Activated CD8-positive, alpha-beta T cell treated with anti-CD3 and anti-CD28 coated beads for 36 hours (primary cell): Measurements from ENCODE around the gene MRTFA. TPM values are rescaled to one million over a fixed set of nuclear protein-coding genes. Genes with fewer than 3 reads are reported as not detected.
A peak's percentile ranks its signal among the peaks of the same experiment; 100 is the strongest.

Experiments used
- ATAC-seq: fragments of 200-7000 bp; cut with Tn5 transposase; one replicate; pipeline ENCODE4 v1.10.0; 2021; ENCODE audit warnings: mild to moderate bottlenecking, moderate library complexity
- CTCF ChIA-PET: fragments of 350-600 bp; sonication (Branson Sonifier 250); formaldehyde crosslinking; loops from one replicate; lab custom pipeline; 2021; ENCODE audit warnings: antibody characterized with exemption; lab: Charles Lee
- POLR2A ChIA-PET: fragments of 350-600 bp; sonication (Branson Sonifier 250); formaldehyde crosslinking; loops from one replicate; lab custom pipeline; 2021; ENCODE audit warnings: antibody characterized with exemption; lab: Charles Lee
- DNase-seq: peaks from one replicate; pipeline ENCODE4 v3.0.0-alpha.2; 2020
- H3K27ac Mint-ChIP-seq: one replicate; pipeline ENCODE4 v1.8.0; 2021; ENCODE audit warnings: mild to moderate bottlenecking, mixed read lengths
- H3K27me3 Mint-ChIP-seq: one replicate; pipeline ENCODE4 v1.8.0; 2021; ENCODE audit warnings: mixed read lengths
- H3K36me3 Mint-ChIP-seq: one replicate; pipeline ENCODE4 v1.8.0; 2021; ENCODE audit warnings: low read depth, mixed read lengths
- H3K4me1 Mint-ChIP-seq: one replicate; pipeline ENCODE4 v1.8.0; 2021; ENCODE audit warnings: low read depth, mixed read lengths
- H3K4me3 Mint-ChIP-seq: one replicate; pipeline ENCODE4 v1.8.0; 2021; ENCODE audit warnings: mild to moderate bottlenecking, moderate library complexity, mixed read lengths
- H3K9me3 Mint-ChIP-seq: one replicate; pipeline ENCODE4 v1.8.0; 2021; ENCODE audit warnings: mixed read lengths
- CTCF ChIP-seq: fragments of 200-600 bp; IDR thresholded peaks from one replicate; pipeline ENCODE4 v1.8.0; 2022; ENCODE audit warnings: antibody characterized with exemption, mild to moderate bottlenecking
- intact Hi-C: fragments of 100-400 bp; cut with micrococcal nuclease; formaldehyde crosslinking; loops from one replicate; pipeline ENCODE4 v1.10.0; 2022
- total RNA-seq, 2 experiments: library from RNA; stranded (reverse); gene quantifications; one replicate each; pipeline ENCODE4 v1.2.3, GENCODE V29; 2021

MRTFA gene
- total RNA-seq, 2 experiments from 2014 or later: 37.4 to 40.0 TPM

- CTCF ChIA-PET: no interaction called here
- no peak overlapping the region for H3K4me3 Mint-ChIP-seq
Measured at GRCh38 chr22:40407831-40408717, 228.4 kb downstream of the MRTFA start.

GRCh38 chr22:40407021-40407761 is 229.3 kb downstream of the MRTFA start:
- ATAC-seq: no peak
- Mint-ChIP-seq H3K36me3 (peaks cover 16% of the 10 kb centered on the region), H3K27ac (peak overlapping the region; percentile 42)

More at GRCh38 chr22:40407831-40408717, 228.4 kb downstream of the MRTFA start:
- Mint-ChIP-seq H3K4me1 (peaks cover 12% of the 10 kb centered on the region), H3K9me3 (no peaks in the 10 kb centered on the region), H3K27me3 (no peaks in the 10 kb centered on the region), H3K36me3 (peaks cover 15% of the 10 kb centered on the region), H3K27ac (no peak overlapping the region)
- no peak for TF ChIP-seq CTCF
- DNase-seq (no peak), ATAC-seq (no peak)
- POLR2A ChIA-PET: interaction anchor here (0.5 to 3.5 kb wide), 9 partner anchors 9 to 1759 kb away, joined by 3 to 21 read pairs (median 3); no protein-coding TSS in a partner anchor
- intact Hi-C loops: no loop called here

GRCh38 chr22:40406063-40406890 is 230.2 kb downstream of the MRTFA start:
- CTCF ChIA-PET: interaction anchor here (2.0 kb wide), 1 partner anchor 31 kb away, joined by 8 read pairs; no protein-coding TSS in a partner anchor
- ATAC-seq: no peak
- H3K27ac Mint-ChIP-seq: no peak overlapping the region
- DNase-seq: no peak
- H3K4me3 Mint-ChIP-seq: no peak overlapping the region
- POLR2A ChIA-PET: interaction anchor here (0.8 to 3.5 kb wide), 3 partner anchors 11 to 59 kb away, joined by 4 to 21 read pairs (median 4); no protein-coding TSS in a partner anchor
- peaks cover 27% of the 10 kb centered on the region for H3K4me1 Mint-ChIP-seq
- TF ChIP-seq CTCF: no peak
- intact Hi-C loops: no loop called here
- H3K36me3 Mint-ChIP-seq: peaks cover 23% of the 10 kb centered on the region
- H3K27me3 Mint-ChIP-seq: no peaks in the 10 kb centered on the region
- H3K9me3 Mint-ChIP-seq: no peaks in the 10 kb centered on the region

More at GRCh38 chr22:40407021-40407761, 229.3 kb downstream of the MRTFA start:
- intact Hi-C loops: no loop called here
- Mint-ChIP-seq H3K27me3 (no peaks in the 10 kb centered on the region), H3K4me1 (peaks cover 18% of the 10 kb centered on the region), H3K4me3 (no peak overlapping the region), H3K9me3 (no peaks in the 10 kb centered on the region)
- no peak for DNase-seq
- ChIA-PET CTCF (interaction anchor here (2.0 kb wide), 1 partner anchor 30 kb away, joined by 8 read pairs; no protein-coding TSS in a partner anchor), POLR2A (interaction anchor here (0.5 to 3.5 kb wide), 6 partner anchors 10 to 344 kb away, joined by 3 to 21 read pairs (median 4); no protein-coding TSS in a partner anchor)
- TF ChIP-seq CTCF: no peak

GRCh38 chr22:40405178-40406062 is 231.1 kb downstream of the MRTFA start:
- Mint-ChIP-seq H3K4me1 (peaks cover 35% of the 10 kb centered on the region), H3K27me3 (no peaks in the 10 kb centered on the region), H3K27ac (no peak overlapping the region), H3K9me3 (no peaks in the 10 kb centered on the region), H3K4me3 (no peak overlapping the region), H3K36me3 (peaks cover 28% of the 10 kb centered on the region)
- DNase-seq (no peak), ATAC-seq (no peak)
- ChIA-PET CTCF (interaction anchor here (2.0 kb wide), 1 partner anchor 32 kb away, joined by 8 read pairs; no protein-coding TSS in a partner anchor), POLR2A (interaction anchor here (0.8 to 3.5 kb wide), 4 partner anchors 11 to 59 kb away, joined by 4 to 21 read pairs (median 4); no protein-coding TSS in a partner anchor)
- TF ChIP-seq CTCF: no peak
- intact Hi-C loops: no loop called here
